Esophagus squamous epithelium (tissue), 4 donors: ENCODE data around the gene ADAM19.

Experiments
- CTCF ChIP-seq, 6 experiments: fragments of 450-650 bp in 4 of 6; fragments of 200-600 bp in 2 of 6; sonication (generic) in 2 of 6; IDR thresholded peaks; one replicate each; pipeline ENCODE4 v1.5.1; 2016 to 2019; ENCODE audit warnings: antibody characterized with exemption in 6 of 6, mild to moderate bottlenecking in 4 of 6, moderate library complexity in 4 of 6
- POLR2A ChIP-seq, 4 donors: fragments of 450-650 bp; IDR thresholded peaks; one replicate each; pipeline ENCODE4 v1.6.1; 2017; ENCODE audit warnings: antibody characterized with exemption in 4 of 4, mild to moderate bottlenecking in 4 of 4, moderate library complexity in 3 of 4

- TF ChIP-seq CTCF (IDR thresholded peaks at IDR 0.05), result no peak
- TF ChIP-seq POLR2A (IDR thresholded peaks at IDR 0.05), result no peak
Observed at GRCh38 chr5:157463081-157463480, 112.5 kb downstream of the ADAM19 start.
